ENCODE results near the gene KIF18B. TPM values are rescaled to one million over a fixed set of nuclear protein-coding genes. Genes with fewer than 3 reads are reported as not detected.

Gene KIF18B
- total and polyA plus RNA-seq, 2 of the 8 experiments (the other 6 are each of a cell fraction or from before 2014, with no cell fraction given): 39.0 to 59.4 TPM

DNA sequence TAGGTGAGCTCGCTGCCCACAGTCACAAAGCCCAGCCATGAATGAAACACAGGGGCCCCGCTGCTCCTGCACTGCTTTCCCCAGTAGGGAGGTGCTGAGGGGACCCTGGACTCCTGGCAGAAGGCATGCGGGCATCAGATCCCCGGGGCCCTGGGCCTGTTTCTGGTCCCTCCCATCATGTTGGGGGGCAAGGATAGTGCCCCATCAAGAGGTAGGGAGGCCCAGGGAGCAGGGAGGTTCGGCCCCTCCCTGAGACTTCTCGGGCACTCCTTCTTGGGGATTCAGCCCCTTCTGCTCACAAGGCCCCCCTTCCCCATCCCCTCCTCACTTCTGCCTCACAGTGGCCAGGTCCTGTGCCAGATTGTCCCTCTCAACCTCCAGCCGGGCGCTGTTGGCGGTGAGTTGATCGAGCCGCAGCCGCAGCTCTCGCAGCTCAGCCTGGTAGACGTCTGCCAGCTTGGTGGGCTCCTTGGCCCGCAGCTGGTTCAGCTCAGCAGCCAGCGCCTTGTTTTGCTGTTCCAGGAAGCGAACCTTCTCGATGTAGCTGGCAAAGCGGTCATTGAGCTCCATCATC lies 32.8 kb downstream of the KIF18B start (continued):
- TF ChIP-seq BRCA1 (IDR thresholded peaks at IDR 0.05; ENCODE audit: low read depth, low read length) (no peak), GTF2F1 (IDR thresholded peaks at IDR 0.05; ENCODE audit: borderline replicate concordance, low read depth, low read length) (no peak), SIN3A (conservative IDR thresholded peaks at IDR 0.05 in 1 of 2, IDR thresholded peaks at IDR 0.05 in 1 of 2; ENCODE audit: low read depth in 1 of 2, low read length in 2 of 2) (no peak), SP1 (IDR thresholded peaks at IDR 0.05; ENCODE audit: low read depth, low read length) (no peak), RXRA (IDR thresholded peaks at IDR 0.05; ENCODE audit: insufficient read depth, low read depth, low read length) (no peak), YY1 (IDR thresholded peaks at IDR 0.05; ENCODE audit: low read depth, low read length) (no peak), POU5F1 (IDR thresholded peaks at IDR 0.05; ENCODE audit: low read depth, low read length) (no peak), EZH2 (IDR thresholded peaks at IDR 0.05; ENCODE audit: low read depth, low read length, severe bottlenecking) (no peak)
